SK-N-SH treated with all-trans-retinoic acid at 6 μM for 48 hours (cell line): ENCODE results near the gene KCNG2.

Experiments
- ATAC-seq: fragments of 200-7000 bp; cut with Tn5 transposase; 3 replicates; pipeline ENCODE4 v1.9.1; 2020; ENCODE audit warnings: mild to moderate bottlenecking, moderate library complexity
- ARNTL ChIP-seq: fragments of 450-650 bp; formaldehyde crosslinking; IDR thresholded peaks from 2 replicates; pipeline ENCODE4 v1.5.0; 2020; ENCODE audit warnings: low read depth, mild to moderate bottlenecking, moderate library complexity, borderline replicate concordance
- BACH2 ChIP-seq: fragments of 250-450 bp; sonication (Bioruptor Pico); IDR thresholded peaks from 2 replicates; pipeline ENCODE4 v1.9.0; 2021; ENCODE audit warnings: mild to moderate bottlenecking, borderline replicate concordance
- CSDC2 ChIP-seq: fragments of 250-450 bp; sonication (Bioruptor Pico); IDR thresholded peaks from 2 replicates; pipeline ENCODE4 v1.5.0; 2020; ENCODE audit warnings: mild to moderate bottlenecking, moderate library complexity
- ESRRG ChIP-seq: fragments of 250-450 bp; sonication (Bioruptor Pico); IDR thresholded peaks from 2 replicates; pipeline ENCODE4 v1.6.1; 2021; ENCODE audit warnings: mild to moderate bottlenecking
- GLIS3 ChIP-seq: fragments of 250-450 bp; sonication (Bioruptor Pico); IDR thresholded peaks from 2 replicates; pipeline ENCODE4 v1.5.0; 2020; ENCODE audit warnings: mild to moderate bottlenecking, moderate library complexity
- ISL1 ChIP-seq: fragments of 250-450 bp; sonication (Bioruptor Pico); IDR thresholded peaks from 2 replicates; pipeline ENCODE4 v2.1.2; 2022; ENCODE audit warnings: mild to moderate bottlenecking, moderate library complexity
- OSR1 ChIP-seq: fragments of 250-450 bp; sonication (Bioruptor Pico); IDR thresholded peaks from 2 replicates; pipeline ENCODE4 v1.8.0; 2022; ENCODE audit warnings: moderate library complexity, mild to moderate bottlenecking, inconsistent platforms
- PATZ1 ChIP-seq: fragments of 250-450 bp; sonication (Bioruptor Pico); IDR thresholded peaks from 2 replicates; pipeline ENCODE4 v1.8.0; 2020; ENCODE audit warnings: mild to moderate bottlenecking, moderate library complexity, borderline replicate concordance
- PPARA ChIP-seq: fragments of 250-450 bp; sonication (Bioruptor Pico); IDR thresholded peaks from 2 replicates; pipeline ENCODE4 v1.5.0; 2020; ENCODE audit warnings: mild to moderate bottlenecking, borderline replicate concordance
- RARB ChIP-seq: fragments of 250-450 bp; sonication (Bioruptor Pico); IDR thresholded peaks from 2 replicates; pipeline ENCODE4 v1.8.0; 2021; ENCODE audit warnings: mild to moderate bottlenecking, moderate library complexity
- SNAI2 ChIP-seq: fragments of 250-450 bp; sonication (Bioruptor Pico); IDR thresholded peaks from 2 replicates; pipeline ENCODE4 v1.5.0; 2020; ENCODE audit warnings: mild to moderate bottlenecking, moderate library complexity
- TCF4 ChIP-seq: fragments of 250-450 bp; sonication (Bioruptor Pico); IDR thresholded peaks from 2 replicates; pipeline ENCODE4 v1.8.0; 2021; ENCODE audit warnings: mild to moderate bottlenecking, moderate library complexity, borderline replicate concordance
- ZC3H10 ChIP-seq: fragments of 250-450 bp; sonication (Bioruptor Pico); IDR thresholded peaks from 2 replicates; pipeline ENCODE4 v1.5.1; 2021; ENCODE audit warnings: mild to moderate bottlenecking, moderate library complexity
- ZFP3 ChIP-seq: fragments of 250-450 bp; sonication (Bioruptor Pico); IDR thresholded peaks from 2 replicates; pipeline ENCODE4 v1.5.0; 2020; ENCODE audit warnings: mild to moderate bottlenecking, moderate library complexity
- ZFP30 ChIP-seq: fragments of 450-650 bp; formaldehyde crosslinking; IDR thresholded peaks from 2 replicates; pipeline ENCODE4 v1.5.0; 2022; ENCODE audit warnings: mild to moderate bottlenecking, moderate library complexity
- ZNF565 ChIP-seq: fragments of 450-650 bp; formaldehyde crosslinking; conservative IDR thresholded peaks from 2 replicates; pipeline ENCODE4 v1.5.0; 2020; ENCODE audit warnings: low read depth, mild to moderate bottlenecking, moderate library complexity
- ZNF70 ChIP-seq: fragments of 450-650 bp; formaldehyde crosslinking; IDR thresholded peaks from 2 replicates; pipeline ENCODE4 v1.5.0; 2020; ENCODE audit warnings: mild to moderate bottlenecking, moderate library complexity
- TF ChIP-seq, protein P1 (sequence below): fragments of 250-450 bp; sonication (Bioruptor Pico); IDR thresholded peaks from 2 replicates; pipeline ENCODE4 v1.5.1; 2021; ENCODE audit warnings: mild to moderate bottlenecking, moderate library complexity
- TF ChIP-seq, protein P2 (sequence below): fragments of 250-450 bp; sonication (Bioruptor Pico); IDR thresholded peaks from 2 replicates; pipeline ENCODE4 v1.5.0; 2020; ENCODE audit warnings: mild to moderate bottlenecking, moderate library complexity
- TF ChIP-seq, protein P3 (sequence below): fragments of 250-450 bp; sonication (Bioruptor Pico); IDR thresholded peaks from 2 replicates; pipeline ENCODE4 v1.8.0; 2021; ENCODE audit warnings: low read depth, mild to moderate bottlenecking, moderate library complexity, borderline replicate concordance

The KCNG2 gene

GRCh38 chr18:79875531-79875919 lies 77.8 kb downstream of the KCNG2 start:
- TF ChIP-seq ZC3H10 (no peak), CSDC2 (CRISPR knock-in tag) (no peak), PATZ1 (no peak), OSR1 (CRISPR knock-in tag) (no peak), TCF4 (no peak), ESRRG (no peak), SNAI2 (no peak), ARNTL (CRISPR knock-in tag) (no peak), BACH2 (no peak)
- TF ChIP-seq, protein P1, sequence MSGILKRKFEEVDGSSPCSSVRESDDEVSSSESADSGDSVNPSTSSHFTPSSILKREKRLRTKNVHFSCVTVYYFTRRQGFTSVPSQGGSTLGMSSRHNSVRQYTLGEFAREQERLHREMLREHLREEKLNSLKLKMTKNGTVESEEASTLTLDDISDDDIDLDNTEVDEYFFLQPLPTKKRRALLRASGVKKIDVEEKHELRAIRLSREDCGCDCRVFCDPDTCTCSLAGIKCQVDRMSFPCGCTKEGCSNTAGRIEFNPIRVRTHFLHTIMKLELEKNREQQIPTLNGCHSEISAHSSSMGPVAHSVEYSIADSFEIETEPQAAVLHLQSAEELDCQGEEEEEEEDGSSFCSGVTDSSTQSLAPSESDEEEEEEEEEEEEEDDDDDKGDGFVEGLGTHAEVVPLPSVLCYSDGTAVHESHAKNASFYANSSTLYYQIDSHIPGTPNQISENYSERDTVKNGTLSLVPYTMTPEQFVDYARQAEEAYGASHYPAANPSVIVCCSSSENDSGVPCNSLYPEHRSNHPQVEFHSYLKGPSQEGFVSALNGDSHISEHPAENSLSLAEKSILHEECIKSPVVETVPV (CRISPR knock-in tag) = no peak
- TF ChIP-seq, protein P2, sequence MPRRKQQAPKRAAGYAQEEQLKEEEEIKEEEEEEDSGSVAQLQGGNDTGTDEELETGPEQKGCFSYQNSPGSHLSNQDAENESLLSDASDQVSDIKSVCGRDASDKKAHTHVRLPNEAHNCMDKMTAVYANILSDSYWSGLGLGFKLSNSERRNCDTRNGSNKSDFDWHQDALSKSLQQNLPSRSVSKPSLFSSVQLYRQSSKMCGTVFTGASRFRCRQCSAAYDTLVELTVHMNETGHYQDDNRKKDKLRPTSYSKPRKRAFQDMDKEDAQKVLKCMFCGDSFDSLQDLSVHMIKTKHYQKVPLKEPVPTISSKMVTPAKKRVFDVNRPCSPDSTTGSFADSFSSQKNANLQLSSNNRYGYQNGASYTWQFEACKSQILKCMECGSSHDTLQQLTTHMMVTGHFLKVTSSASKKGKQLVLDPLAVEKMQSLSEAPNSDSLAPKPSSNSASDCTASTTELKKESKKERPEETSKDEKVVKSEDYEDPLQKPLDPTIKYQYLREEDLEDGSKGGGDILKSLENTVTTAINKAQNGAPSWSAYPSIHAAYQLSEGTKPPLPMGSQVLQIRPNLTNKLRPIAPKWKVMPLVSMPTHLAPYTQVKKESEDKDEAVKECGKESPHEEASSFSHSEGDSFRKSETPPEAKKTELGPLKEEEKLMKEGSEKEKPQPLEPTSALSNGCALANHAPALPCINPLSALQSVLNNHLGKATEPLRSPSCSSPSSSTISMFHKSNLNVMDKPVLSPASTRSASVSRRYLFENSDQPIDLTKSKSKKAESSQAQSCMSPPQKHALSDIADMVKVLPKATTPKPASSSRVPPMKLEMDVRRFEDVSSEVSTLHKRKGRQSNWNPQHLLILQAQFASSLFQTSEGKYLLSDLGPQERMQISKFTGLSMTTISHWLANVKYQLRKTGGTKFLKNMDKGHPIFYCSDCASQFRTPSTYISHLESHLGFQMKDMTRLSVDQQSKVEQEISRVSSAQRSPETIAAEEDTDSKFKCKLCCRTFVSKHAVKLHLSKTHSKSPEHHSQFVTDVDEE (CRISPR knock-in tag) = no peak
- TF ChIP-seq, all 23 proteins: peak for 0
- ATAC-seq = no peak

GRCh38 chr18:79875931-79876461 lies 78.3 kb downstream of the KCNG2 start:
- ATAC-seq = no peak
- TF ChIP-seq ZNF565 (no peak), GLIS3 (CRISPR knock-in tag) (no peak), PPARA (CRISPR knock-in tag) (no peak), ARNTL (CRISPR knock-in tag) (no peak), ZFP3 (CRISPR knock-in tag) (no peak), ZC3H10 (no peak), ISL1 (no peak), OSR1 (CRISPR knock-in tag) (no peak)
- TF ChIP-seq, protein P1 (CRISPR knock-in tag) = no peak
- TF ChIP-seq, protein P3, sequence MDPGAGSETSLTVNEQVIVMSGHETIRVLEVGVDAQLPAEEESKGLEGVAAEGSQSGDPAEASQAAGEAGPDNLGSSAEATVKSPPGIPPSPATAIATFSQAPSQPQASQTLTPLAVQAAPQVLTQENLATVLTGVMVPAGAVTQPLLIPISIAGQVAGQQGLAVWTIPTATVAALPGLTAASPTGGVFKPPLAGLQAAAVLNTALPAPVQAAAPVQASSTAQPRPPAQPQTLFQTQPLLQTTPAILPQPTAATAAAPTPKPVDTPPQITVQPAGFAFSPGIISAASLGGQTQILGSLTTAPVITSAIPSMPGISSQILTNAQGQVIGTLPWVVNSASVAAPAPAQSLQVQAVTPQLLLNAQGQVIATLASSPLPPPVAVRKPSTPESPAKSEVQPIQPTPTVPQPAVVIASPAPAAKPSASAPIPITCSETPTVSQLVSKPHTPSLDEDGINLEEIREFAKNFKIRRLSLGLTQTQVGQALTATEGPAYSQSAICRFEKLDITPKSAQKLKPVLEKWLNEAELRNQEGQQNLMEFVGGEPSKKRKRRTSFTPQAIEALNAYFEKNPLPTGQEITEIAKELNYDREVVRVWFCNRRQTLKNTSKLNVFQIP = no peak
- TF ChIP-seq, all 23 proteins: peak for 0

- no peak for TF ChIP-seq ZFP30
- no peak for TF ChIP-seq ZNF70 (CRISPR knock-in tag)
- no peak for TF ChIP-seq RARB (CRISPR knock-in tag)
- TF ChIP-seq, protein P2 (CRISPR knock-in tag) = no peak
- TF ChIP-seq, protein P3 = no peak
- TF ChIP-seq ISL1 = no peak
- no peak for TF ChIP-seq ARNTL (CRISPR knock-in tag)
- no peak for TF ChIP-seq OSR1 (CRISPR knock-in tag)
- TF ChIP-seq ZC3H10 = no peak
- no peak for ATAC-seq
These were observed 78.8 kb downstream of the KCNG2 start for GRCh38 chr18:79876497-79876896.
